Activated CD4-positive, alpha-beta T cell treated with anti-CD3 and anti-CD28 coated beads, Interleukin-2, amount 50 U/mL, for 24 hours (primary cell): ENCODE measurements around the gene ISYNA1.
"Not testable (repeated sequence)": the region's sequence is repeated elsewhere in the genome, so short reads cannot be mapped to it uniquely, and the experiment has no call there.

Source experiments
- DNase-seq, 2 donors: peaks; one replicate each; pipeline ENCODE4 v3.0.0-alpha.2; 2020; ENCODE audit warnings: low read depth in 1 of 2, low spot score in 1 of 2

The ISYNA1 gene

DNA sequence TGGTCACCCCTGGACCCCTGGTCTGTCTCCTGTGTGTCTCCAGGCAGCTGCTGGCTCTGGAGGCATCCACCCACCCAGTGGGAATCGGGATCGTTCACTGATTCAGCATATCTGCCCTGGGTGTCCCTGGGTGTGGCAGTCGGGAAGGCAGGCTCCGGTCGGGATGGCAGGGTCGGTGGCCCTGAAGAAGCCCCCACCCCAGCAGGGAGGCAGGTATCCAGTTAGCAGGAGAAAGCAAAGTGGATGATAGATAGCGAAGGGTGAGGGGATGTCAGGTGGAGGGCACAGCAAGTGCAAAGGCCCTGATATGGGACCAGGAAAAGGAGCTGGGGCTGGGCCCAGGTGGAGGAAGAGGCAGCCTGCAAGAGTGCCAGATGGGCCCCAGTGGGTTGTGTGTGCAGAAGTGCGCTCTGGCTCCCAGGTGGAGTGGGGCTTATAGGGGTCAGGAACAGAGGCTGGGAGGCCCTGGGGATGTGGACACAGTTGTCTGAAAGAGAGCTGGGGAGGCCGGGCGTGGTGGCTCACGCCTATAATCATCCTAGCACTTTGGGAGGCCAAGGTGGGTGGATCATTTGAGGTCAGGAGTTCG is 16.5 kb downstream of the ISYNA1 start:
- DNase-seq: no peak

DNA sequence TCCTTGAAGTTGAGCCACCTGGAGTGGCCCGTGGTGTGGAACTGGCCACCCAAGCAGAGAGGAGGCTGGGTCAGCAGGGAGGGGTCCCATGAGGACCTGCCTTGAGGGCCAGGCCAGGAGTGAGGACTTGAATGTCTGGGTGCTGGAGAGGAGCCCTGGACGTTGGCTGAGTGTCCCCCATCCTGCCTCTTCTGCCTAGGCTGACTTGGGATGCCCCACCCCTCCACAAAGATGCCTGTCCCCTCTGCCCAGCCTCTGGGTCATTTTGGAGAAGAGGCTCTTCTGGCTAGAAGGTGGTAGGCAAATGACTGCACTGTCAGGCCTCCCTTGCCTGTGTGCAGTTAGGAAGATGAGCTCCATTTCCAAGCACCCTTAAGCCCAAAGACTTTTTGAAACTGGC is 17.0 kb downstream of the ISYNA1 start:
- no peak for DNase-seq

DNA sequence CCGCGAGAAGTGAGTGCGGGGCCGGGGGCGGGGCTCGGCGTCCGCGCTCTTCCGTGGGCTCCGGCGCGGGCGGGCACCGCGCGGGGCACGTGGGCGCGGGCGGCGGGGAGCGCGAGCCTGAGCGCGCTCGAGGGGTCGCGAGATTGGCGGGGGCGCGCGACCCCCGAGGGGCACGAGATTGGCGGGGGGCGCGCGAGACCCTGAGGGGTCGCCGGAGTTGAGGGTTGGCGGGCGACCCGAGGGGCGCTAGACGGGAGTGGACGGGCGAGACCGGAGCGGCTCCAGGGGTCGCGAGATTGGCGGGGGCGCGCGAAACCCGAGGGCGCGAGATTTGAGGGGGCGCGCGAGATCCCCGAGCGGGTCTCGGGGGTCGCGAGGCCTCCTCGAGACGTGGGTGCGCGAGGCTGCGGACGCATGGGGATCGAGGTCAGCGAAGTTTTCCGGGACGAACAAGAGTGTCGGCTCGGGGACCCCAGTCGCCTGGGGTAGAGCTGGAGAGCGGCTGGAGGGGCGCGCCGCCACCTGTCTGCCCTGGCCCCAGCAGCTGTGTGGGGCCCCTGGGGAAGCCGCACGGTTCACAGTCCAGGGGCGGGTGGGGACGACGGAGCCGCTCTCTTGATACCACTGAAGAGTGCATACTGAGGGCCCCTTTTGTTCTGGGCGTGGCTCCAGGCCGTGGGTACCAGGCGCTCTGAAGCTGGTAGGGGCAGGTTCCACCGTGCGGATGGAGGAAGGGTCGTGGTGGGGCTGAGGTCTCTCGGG is 18.1 kb downstream of the ISYNA1 start:
- DNase-seq: no peak

DNA sequence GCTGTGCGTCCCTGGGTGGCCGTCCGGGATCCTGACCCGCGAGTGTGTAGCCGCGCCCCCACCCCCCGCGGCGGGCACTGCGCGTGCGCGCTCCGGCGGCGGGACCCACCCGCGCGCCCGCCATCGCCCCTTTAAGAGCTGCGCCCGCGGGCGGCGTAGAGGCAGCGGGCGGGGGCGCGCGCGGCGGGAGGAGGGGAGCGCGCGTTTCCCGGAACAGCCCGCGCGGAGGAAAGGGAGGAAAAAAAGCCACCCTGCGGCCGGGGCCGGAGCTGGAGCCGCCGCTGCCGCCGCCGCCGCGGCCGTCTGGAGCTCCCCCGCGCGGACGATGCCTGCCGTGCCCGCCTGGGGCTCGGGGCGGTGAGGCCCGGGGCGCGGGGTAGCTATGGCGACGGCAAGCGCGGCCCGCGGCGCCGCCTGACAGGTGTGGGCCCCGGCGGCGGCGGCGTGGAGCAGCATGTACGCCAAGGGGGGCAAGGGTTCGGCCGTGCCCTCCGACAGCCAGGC is 18.7 kb downstream of the ISYNA1 start, which contains the start of gene SSBP4:
TSS of gene SSBP4 (plus strand) at position 204 of the 504 bp plus-strand sequence. CDS start at position 455, 251 bp downstream.
- DNase-seq: peak in 1 of 2 donors; percentile 51

DNA sequence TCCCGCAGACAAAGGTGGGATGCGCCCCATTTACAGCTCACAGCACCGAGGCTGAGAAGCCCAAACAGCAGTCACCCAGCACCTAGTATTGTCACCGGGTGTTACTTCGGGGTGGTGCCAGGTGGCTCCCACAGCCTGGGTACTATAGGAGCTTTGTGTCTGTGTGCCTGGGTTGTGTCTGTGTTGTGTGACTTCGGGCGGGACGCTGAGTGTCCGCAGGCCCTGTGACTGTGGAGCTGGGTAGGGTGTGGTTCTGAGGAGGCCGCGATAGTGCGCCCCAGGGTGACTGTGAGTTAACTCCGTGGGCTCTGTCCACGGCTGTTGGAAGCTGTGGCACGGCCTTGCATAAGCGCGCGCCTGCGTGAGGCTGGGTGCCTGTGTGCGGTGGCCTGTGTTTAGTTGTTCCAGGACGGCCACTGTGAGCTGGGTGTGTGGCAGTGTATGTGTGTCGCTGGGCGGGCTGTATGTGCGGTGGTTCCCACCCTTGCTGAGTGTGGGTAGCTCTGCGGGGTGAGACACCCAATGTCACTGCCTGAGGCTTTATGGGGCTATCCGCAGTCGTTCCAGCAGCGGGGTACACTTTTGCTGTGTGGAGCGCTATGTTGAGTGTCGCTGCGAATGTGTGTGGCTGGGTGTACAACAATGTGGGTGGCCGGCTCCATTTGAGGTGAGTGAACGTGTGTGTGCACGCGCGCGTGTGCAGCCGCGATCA is 19.3 kb downstream of the ISYNA1 start:
- DNase-seq: no peak

DNA sequence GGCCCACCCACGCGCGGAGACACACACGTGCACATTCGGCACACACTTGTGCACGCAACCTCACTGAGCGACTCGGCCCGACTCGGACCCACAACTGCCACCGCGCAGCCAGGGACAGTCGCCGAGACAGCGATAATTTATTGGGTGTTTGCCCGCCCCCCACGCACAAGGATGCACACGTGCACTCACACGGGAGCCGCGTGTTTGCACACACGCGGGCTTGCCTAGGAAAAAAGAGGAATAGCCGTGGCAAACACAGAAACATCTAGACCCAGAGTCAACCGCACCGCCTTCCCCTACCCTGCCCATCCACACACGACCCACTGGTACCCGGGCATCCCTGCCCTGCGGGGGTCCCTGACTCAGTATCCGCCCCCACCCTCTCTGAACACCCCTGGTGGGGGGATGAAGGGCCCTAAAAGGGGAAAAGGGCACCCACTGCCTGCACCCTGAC is 19.9 kb downstream of the ISYNA1 start:
- no peak for DNase-seq

DNA sequence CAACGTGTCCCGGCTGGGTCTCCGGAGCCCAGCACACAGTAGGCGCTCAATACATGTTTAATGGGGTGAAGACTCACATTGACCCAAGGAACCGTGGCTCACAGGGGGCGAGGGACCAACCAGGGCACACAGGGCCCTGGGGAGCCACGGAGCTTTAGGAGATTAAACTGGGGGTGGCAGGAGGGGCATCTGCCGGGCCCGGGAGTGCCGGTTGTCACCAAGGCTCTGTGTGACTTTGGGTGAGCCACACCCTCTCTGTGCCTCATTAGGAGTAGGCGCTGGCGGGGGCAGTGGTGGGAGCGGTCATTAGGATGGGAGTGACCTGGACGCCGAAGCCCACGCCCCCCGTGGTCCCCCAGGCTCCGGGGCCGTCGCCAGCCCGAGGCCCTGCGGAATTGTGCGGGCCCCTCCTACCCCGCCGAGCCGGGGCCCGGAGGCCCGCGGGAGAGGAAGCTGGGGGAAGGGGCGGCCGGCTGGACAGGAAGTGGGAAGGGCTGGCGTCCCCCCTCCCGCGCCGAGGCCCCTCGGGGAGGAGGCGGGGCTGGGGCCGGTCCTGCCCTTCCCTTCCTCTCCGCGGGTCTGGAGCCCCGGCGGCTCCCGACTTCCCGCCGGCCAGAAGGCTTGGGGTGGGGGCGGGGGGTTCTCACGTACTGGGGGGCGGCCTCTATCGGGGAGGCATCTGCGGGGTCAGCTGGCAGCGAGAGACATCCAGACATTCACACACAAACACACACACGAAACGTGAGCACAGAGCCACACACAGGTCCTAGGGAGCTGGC is 20.5 kb downstream of the ISYNA1 start:
- no peak for DNase-seq

DNA sequence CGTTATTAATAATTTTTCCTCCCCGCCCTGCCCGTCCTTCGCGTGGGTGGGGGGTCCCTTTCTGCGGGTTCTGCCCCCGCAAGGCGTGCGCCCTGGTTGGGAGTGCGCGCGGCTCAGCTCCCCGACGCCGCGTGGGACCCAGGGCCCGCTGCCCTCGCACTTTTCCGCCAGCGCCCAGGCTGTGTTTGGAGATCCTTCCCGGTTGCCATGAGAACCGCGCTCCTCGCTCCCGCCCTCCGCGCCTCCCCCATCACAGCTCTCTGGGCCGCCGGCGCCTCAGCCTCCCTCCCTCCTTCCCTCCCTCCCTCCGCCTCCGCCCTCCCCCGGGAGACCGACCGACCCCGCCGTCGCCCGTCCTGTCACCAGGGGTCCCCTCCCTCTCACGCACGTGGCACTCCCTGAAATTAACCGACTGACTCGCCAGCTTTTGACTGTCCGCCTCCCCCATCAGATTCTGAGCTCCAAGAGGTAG is 21.1 kb downstream of the ISYNA1 start:
- no peak for DNase-seq

DNA sequence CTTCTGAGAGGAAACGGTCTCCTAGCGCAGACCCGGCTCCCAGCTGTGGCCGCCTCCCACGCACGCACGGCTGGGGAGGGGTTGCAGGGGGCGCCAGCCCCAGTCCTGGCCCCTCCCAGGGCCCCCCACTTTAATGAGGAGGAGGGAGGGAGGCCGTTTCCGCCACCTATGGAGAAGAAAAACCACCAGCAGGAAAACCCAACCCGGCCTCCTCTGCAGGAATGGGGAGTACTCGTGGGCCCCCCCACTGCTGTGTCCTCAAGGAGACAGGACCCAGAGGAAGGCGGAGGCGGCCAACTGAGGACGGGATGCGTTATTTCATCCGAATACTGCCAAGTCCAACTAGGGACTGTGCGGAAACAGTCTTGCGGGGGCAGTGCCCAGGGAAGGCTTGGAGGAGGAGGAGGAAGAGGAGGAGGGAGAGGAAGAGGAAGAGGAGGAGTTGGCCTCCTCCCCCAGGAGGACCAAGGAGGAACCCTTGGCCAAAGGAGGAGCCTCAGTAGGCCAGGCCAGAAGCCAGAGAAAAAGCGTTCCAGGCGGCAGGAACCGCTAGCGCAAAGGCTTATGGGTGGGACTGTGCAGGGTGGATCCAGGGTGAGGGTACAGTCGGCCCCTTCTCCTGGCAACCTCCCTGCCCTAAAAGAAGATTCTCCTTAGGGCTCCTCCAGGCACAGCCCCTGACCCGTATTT is 22.6 kb downstream of the ISYNA1 start:
- no peak for DNase-seq

DNA sequence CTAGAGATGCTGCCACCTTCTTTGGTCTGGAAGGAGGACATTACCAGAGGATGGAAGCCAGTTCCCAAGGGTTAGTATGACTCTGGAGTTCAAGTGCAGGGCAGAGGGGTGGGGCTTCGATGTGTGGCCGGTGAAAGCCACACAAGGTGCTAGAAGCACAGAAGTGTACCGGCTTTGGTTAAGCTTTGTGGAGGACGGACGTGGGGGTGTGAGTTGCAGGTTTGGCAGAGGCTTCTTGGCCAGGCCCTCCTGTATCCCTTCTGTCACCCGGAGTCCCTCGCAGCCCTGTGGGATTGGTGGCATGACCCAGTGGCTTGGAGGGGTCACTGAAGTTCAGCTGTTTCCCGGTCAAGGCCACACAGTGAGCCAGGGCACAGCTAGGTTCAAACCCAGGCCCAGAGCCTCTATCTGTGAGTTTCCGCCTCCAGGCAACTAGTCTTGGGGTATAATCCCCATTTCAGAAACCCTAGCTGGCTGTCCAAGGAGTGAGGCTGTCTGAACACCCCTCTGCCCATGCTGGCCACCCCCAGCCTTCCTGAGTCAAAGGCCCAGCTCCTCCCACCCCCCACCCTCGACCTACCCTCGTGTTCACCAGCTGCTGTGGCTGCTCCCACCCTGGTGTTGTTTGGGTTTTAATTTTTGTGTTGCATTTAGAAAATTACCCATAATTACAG is 23.3 kb downstream of the ISYNA1 start:
- no peak for DNase-seq

DNA sequence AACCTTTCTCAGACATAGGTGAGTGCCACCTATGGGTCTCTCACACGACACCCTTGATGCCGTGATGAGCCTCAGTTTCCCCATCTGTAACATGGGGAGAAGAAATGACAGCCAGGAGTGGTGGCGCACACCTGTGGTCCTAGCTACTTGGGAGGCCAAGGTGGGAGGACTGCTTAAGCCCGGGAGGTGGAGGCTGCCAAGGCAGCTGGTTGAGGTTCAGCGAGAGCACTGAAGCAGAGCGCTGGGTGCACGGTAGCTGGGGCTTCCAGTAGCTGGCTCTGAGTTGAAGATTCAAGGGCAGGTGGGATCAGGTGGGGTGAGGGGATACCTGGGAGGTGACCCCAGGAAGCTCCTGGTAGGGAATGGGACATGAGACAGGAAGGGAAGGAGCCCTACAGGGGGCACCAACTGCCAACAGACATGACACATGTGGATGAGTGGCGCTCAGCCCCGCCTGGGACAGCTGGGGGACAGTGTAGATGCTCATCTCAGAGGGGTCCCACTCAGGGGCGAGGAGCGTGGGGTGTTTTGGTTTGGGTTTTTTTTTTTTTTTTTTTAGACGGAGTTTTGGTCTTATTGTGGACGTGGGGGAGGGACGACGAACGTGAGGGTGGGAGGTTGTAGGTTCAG is 25.2 kb downstream of the ISYNA1 start:
- DNase-seq: no peak

DNA sequence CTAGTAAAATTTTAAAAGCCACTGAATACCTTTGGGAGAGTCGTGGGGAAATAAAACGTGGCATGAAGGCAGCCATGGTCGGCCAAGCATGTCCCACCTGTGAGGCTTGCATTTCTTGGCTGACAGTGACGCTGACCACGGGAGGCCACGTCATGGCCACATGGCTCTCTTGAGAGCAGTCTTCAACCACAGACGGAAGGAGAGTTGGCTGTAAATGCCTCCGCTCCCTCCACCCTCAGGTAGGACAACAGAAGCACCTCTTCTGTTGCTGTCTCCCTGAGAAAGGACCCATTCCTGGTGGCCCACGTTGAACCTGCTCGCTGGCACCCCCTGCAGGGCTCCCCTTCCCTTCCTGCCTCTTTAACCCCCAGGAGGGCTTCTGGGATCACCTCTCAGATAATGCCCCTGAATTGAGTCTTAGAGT is 29.9 kb downstream of the ISYNA1 start:
- DNase-seq: no peak

DNA sequence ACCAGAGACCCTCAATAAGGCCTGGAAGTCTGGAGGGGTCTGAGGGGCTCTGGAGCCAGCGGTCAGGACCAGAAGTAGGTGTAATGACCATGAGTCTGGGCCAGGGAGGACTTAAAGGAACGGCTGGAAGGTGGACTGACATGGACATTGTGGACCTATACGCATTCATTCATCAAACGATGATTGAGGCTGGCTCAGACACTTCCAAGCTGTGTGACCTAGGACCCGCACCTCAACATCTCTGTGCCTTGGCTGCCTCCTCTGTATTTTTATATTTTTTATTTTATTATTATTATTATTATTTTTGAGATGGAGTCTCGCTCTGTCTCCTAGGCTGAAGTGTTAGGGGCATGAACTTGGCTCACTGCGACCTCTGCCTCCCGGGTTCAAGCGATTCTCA is 31.2 kb downstream of the ISYNA1 start:
- no peak for DNase-seq

DNA sequence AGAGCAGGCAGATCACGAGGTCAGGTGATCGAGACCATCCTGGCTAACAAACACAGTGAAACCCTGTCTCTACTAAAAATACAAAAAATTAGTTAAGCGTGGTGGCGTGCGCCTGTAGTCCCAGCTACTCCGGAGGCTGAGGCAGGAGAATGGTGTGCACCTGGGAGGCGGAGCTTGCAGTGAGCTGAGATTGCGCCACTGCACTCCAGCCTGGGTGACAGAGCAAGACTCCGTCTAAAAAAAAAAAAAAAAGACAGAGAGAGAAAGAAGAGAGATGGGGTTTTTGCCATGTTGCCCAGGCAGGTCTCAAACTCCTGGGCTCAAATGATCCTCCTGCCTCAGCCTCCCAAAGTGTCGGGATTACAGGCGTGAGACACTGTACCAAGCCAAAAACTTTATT is 32.2 kb downstream of the ISYNA1 start:
- DNase-seq: not testable (repeated sequence)

DNA sequence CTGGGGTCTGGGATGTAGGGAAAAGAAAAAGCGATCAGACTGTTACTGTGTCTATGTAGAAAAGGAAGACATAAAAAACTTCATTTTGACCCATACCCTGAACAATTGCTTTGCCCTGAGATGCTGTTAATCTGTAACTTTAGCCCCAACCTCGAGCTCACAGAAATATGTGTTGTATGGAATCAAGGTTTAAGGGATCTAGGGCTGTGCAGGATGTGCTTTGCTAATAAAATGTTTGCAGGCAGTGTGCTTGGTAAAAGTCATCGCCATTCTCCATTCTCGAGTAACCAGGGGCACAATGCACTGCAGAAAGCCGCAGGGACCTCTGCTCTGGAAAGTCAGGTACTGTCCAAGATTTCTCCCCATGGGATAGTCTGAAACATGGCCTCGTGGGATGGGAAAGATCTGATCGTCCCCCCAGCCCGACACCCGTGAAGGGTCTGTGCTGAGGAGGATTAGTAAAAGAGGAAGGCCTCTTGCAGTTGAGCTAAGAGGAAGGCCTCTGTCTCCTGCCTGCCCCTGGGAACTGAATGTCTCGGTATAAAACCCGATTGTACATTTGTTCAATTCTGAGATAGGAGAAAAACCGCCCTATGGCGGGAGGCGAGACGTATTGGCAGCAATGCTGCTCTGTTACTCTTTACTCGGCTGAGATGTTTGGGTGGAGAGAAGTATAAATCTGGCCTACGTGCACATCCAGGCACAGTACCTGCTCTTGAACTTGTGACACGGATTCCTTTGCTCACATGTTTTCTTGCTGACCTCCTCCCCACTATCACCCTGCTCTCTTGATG is 35.3 kb downstream of the ISYNA1 start:
- not testable (repeated sequence) for DNase-seq

DNA sequence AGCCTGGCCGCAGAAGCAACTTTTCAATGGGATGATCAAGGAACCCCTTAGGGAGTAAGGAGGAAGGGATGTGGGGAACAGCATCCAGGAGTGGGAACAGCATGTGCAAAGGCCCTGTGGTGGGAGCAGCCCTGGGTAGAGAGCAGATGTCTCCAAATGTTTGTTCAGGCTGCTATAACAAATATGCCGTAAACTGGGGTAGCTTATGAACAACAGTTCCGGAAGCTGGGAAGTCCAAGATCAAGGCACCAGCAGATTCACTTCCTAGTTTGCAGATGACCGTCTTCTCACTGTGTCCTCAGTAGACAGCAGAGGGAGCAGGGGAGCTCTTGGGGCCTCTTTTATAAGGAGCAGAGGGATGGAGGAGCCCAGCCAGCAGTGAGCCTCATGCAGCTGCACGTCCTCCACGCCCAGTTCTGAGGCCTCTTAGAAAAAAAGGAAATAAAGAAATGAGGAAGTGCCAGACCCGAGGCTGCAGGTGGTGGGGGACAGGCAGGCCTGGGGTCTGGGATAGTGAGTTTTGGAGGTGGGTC is 36.3 kb downstream of the ISYNA1 start:
- no peak for DNase-seq

DNA sequence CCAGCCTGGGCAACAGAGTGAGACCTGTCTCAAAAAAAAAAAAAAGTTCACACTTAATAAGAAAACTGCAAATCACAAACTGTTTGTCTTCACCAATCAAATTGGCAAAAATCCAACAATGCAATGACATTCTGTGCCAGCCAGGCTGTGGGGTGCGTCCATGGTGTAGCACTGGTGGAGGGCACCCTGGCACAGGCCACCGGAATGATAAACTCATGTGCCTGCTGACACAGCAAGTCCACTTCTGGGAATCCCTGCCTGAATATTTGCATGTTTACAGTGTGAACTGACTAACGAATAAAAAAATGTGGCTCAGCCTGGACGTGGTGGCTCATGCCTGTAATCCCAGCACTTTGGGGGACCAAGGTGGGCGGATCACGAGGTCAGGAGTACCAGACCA is 38.9 kb downstream of the ISYNA1 start:
- no peak for DNase-seq
